ENCODE results near the gene DCAF4.
"Not testable (repeated sequence)": the region's sequence is repeated elsewhere in the genome, so short reads cannot be mapped to it uniquely, and the experiment has no call there.

The DCAF4 gene

DNA sequence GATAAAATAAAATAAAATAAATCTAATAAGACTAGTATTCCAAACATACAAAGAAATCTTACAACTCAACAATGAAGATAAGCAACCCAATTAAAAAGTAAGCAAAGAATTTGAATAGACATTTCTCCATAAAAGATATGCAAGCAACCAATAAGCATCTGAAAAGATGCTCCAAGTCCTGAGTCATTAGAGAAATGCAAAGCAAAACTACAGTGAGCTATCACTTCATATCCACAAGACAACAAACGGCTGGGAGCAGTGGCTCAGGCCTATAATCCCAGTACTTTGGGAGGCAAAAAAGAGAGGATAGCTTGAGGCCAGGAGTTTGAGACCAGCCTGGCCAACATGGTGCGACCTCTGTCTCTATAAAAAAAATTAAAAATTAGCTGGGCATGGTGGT lies 73.8 kb downstream of the DCAF4 start:
- TF ChIP-seq JUND (IDR thresholded peaks at IDR 0.05; ENCODE audit: low read depth), result no peak
- no peak for DNase-seq (ENCODE audit: low read depth in 1 of 2, low spot score in 1 of 2)
- in situ Hi-C loops (cut with HindIII; ENCODE audit: low pct_unique_long_range_greater_than_20kb, low sequenced_read_pairs), result no loop called here

DNA sequence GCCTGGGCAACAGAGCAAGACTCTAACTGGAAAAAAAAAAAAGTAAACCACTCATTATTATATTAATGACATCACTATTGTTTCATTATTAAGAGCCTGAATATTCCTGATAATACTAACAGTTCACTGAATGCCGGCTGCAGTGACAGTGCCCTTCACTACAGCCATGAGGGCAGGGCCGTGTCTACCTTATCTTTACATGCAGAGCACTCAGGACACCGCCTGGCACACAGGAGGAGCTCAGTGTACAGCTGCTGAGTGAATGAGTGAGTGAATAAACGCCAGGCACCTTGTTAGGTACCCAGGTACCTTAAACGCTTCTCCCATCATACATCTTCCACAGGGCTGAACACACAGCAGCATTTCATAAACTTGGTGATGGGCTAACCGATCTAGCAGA lies 77.4 kb downstream of the DCAF4 start:
- DNase-seq (ENCODE audit: low read depth in 1 of 2, low spot score in 1 of 2), result no peak
- no peak for TF ChIP-seq JUND (IDR thresholded peaks at IDR 0.05; ENCODE audit: low read depth)
- in situ Hi-C loops (cut with HindIII; ENCODE audit: low pct_unique_long_range_greater_than_20kb, low sequenced_read_pairs), result no loop called here

DNA sequence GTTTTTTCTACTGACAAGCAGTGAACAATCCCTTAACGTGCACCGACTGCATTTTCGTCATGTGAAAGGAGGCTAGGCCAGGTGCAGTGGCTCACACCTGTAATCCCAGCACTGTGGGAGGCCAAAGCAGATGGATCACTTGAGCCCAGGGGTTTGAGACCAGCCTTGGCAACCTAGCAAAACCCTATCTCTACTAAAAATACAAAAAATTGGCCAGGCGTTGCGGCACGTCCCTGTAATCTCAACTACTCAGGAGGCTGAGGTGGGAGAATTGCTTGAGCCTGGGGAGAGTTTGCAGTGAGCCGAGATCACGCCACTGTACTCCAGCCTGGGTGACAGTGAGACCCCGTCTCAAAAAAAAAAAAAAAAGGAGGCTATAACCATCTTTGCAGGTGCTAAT lies 78.4 kb downstream of the DCAF4 start:
- DNase-seq (ENCODE audit: low read depth in 1 of 2, low spot score in 1 of 2); in situ Hi-C loops (cut with HindIII; ENCODE audit: low pct_unique_long_range_greater_than_20kb, low sequenced_read_pairs): not testable (repeated sequence)

DNA sequence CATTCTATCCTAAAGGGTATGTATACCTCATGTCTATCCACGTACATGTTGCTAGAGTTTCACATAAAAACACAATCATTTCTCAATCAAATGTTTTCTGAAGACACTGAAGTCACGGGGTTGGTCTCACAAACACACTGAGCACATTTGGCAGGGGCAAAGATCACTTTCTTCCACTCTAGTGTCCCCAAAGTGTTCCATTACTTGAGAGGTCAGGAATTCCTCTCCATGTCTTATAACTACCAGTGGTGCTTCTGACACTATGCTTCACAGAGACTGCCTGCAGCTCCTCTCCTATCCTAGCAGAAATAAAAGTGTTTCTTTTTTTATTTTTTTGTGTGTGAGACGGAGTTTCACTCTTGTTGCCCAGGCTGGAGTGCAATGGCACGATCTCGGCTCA lies 81.6 kb downstream of the DCAF4 start:
- TF ChIP-seq JUND (IDR thresholded peaks at IDR 0.05; ENCODE audit: low read depth), result no peak
- in situ Hi-C loops (cut with HindIII; ENCODE audit: low pct_unique_long_range_greater_than_20kb, low sequenced_read_pairs), result no loop called here
- DNase-seq (ENCODE audit: low read depth in 1 of 2, low spot score in 1 of 2), result no peak

DNA sequence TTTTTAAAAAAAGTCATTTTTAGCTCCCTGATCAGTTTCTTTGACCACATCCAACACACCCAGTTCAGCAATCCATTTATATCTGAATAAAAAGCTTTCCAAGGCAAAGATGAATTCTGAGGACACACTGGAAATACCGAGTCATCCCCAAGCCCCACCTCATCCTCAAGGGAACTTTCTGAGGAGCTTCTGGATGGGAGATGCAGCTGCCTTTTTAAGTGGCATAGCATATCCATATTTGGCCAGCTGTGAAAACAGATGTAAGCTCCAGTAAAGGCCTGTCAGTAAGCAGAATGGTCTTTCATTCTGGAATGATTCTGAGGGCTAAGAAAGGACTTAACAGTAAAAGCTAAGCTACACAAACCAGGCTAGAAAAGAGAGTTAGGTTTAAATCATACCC lies 82.2 kb downstream of the DCAF4 start:
- in situ Hi-C loops (cut with HindIII; ENCODE audit: low pct_unique_long_range_greater_than_20kb, low sequenced_read_pairs), result no loop called here
- no peak for DNase-seq (ENCODE audit: low read depth in 1 of 2, low spot score in 1 of 2)
- TF ChIP-seq JUND (IDR thresholded peaks at IDR 0.05; ENCODE audit: low read depth), result no peak

All from T47D (cell line).